Ishikawa (cell line): ENCODE data around the gene ALG11.
A peak's percentile ranks its signal among the peaks of the same experiment; 100 is the strongest.

Experiments used
- CEBPB ChIP-seq: IDR thresholded peaks from 2 replicates; pipeline ENCODE4 v1.6.1; 2012
- CREB1 ChIP-seq: IDR thresholded peaks from 2 replicates; pipeline ENCODE4 v1.6.1; 2012; ENCODE audit warnings: low read depth
- EGR1 ChIP-seq: IDR thresholded peaks from 2 replicates; pipeline ENCODE4 v1.6.1; 2012
- EP300 ChIP-seq: IDR thresholded peaks from 2 replicates; pipeline ENCODE4 v1.6.1; 2012; ENCODE audit warnings: borderline replicate concordance
- FOXM1 ChIP-seq: IDR thresholded peaks from 2 replicates; pipeline ENCODE4 v1.6.1; 2012; ENCODE audit warnings: low read depth, borderline replicate concordance
- MAX ChIP-seq: IDR thresholded peaks from 2 replicates; pipeline ENCODE4 v1.6.1; 2012
- NFIC ChIP-seq: IDR thresholded peaks from 2 replicates; pipeline ENCODE4 v1.6.1; 2012
- RAD21 ChIP-seq: IDR thresholded peaks from 2 replicates; pipeline ENCODE4 v1.6.1; 2012; ENCODE audit warnings: low read depth
- REST ChIP-seq: IDR thresholded peaks from 2 replicates; pipeline ENCODE4 v1.6.1; 2012; ENCODE audit warnings: low read depth, mild to moderate bottlenecking
- TAF1 ChIP-seq: IDR thresholded peaks from 2 replicates; pipeline ENCODE4 v1.6.1; 2012; ENCODE audit warnings: low read depth, mild to moderate bottlenecking
- TCF12 ChIP-seq: IDR thresholded peaks from 2 replicates; pipeline ENCODE4 v1.6.1; 2012; ENCODE audit warnings: low read depth
- TEAD4 ChIP-seq: IDR thresholded peaks from 2 replicates; pipeline ENCODE4 v1.6.1; 2012
- USF1 ChIP-seq: IDR thresholded peaks from 2 replicates; pipeline ENCODE4 v1.6.1; 2012
- YY1 ChIP-seq: IDR thresholded peaks from 2 replicates; pipeline ENCODE4 v1.6.1; 2012; ENCODE audit warnings: low read depth
- ZBTB7A ChIP-seq: IDR thresholded peaks from 2 replicates; pipeline ENCODE4 v1.6.1; 2012; ENCODE audit warnings: low read depth

The ALG11 gene

GRCh38 chr13:51997186-51997585 is 15.0 kb upstream of the ALG11 start:
- TF ChIP-seq YY1 (no peak), NFIC (no peak), FOXM1 (no peak), USF1 (no peak), CEBPB (no peak), TAF1 (no peak), CREB1 (no peak), TCF12 (no peak), RAD21 (no peak), REST (no peak), TEAD4 (no peak), EGR1 (no peak), ZBTB7A (no peak)

- TF ChIP-seq MAX (no peak), TAF1 (no peak), CEBPB (no peak), NFIC (no peak), YY1 (no peak), ZBTB7A (no peak)
Observed at GRCh38 chr13:51997641-51998330, 14.4 kb upstream of the ALG11 start.

- TF ChIP-seq MAX (no peak), CREB1 (no peak), YY1 (no peak), RAD21 (no peak), EP300 (no peak), TCF12 (no peak), CEBPB (no peak), FOXM1 (no peak), TEAD4 (no peak)
Observed at GRCh38 chr13:51998723-51999509, 13.3 kb upstream of the ALG11 start.

GRCh38 chr13:51999510-51999911 is 12.7 kb upstream of the ALG11 start:
- TF ChIP-seq TEAD4 (no peak), MAX (0 out of 2 replicates have a peak, but pooled peaks have one; percentile 15), TCF12 (no peak), ZBTB7A (no peak), FOXM1 (no peak)

- TF ChIP-seq MAX (no peak), RAD21 (no peak), USF1 (no peak), REST (no peak), YY1 (no peak), FOXM1 (no peak), TAF1 (no peak)
Observed at GRCh38 chr13:51999921-52000320, 12.3 kb upstream of the ALG11 start.
